Breast epithelium (tissue), 4 donors: ENCODE data around the gene ZNF148. TPM values are rescaled to one million over a fixed set of nuclear protein-coding genes. Genes with fewer than 3 reads are reported as not detected.

Source experiments
- DNase-seq, 2 donors: peaks; one replicate each; pipeline ENCODE4 v3.0.0-alpha.2; 2019; ENCODE audit warnings: low spot score in 2 of 2
- H3K27ac ChIP-seq, 2 donors: fragments of 200-600 bp; sonication (generic) in 1 of 2; one replicate each; pipeline ENCODE4 v1.5.1; 2016 to 2019; ENCODE audit warnings: mild to moderate bottlenecking in 1 of 2
- H3K27me3 ChIP-seq, 2 donors: fragments of 200-600 bp; sonication (generic) in 1 of 2; one replicate each; pipeline versions ENCODE4 v1.5.1 to v1.6.0; 2017 to 2019; ENCODE audit warnings: control low read depth in 1 of 2, mild to moderate bottlenecking in 1 of 2
- H3K36me3 ChIP-seq: fragments of 200-600 bp; one replicate; pipeline ENCODE4 v1.5.1; 2019
- H3K4me1 ChIP-seq, 2 donors: fragments of 200-600 bp; sonication (generic); one replicate each; pipeline ENCODE4 v1.5.1; 2016 to 2019; ENCODE audit warnings: control low read depth in 1 of 2
- H3K4me3 ChIP-seq, 3 donors: fragments of 200-600 bp; sonication (generic); 1 replicate in 2 of 3; 2 replicates in 1 of 3; pipeline ENCODE4 v1.5.1; 2016 to 2019; ENCODE audit warnings: mild to moderate bottlenecking in 3 of 3, moderate library complexity in 2 of 3
- H3K9me3 ChIP-seq, 2 donors: fragments of 200-600 bp; sonication (generic) in 1 of 2; one replicate each; pipeline ENCODE4 v1.5.1; 2016 to 2019; ENCODE audit warnings: control low read depth in 1 of 2
- CTCF ChIP-seq, 3 donors: fragments of 450-650 bp; IDR thresholded peaks; one replicate each; pipeline ENCODE4 v1.5.1; 2016 to 2017; ENCODE audit warnings: antibody characterized with exemption in 3 of 3, mild to moderate bottlenecking in 3 of 3, moderate library complexity in 3 of 3
- POLR2A ChIP-seq: fragments of 450-650 bp; IDR thresholded peaks from one replicate; pipeline ENCODE4 v1.6.1; 2016; ENCODE audit warnings: antibody characterized with exemption, mild to moderate bottlenecking, moderate library complexity
- POLR2AphosphoS5 ChIP-seq, 3 donors: sonication (generic); formaldehyde crosslinking; IDR thresholded peaks; one replicate each; pipeline ENCODE4 v1.6.1; 2017; ENCODE audit warnings: antibody characterized with exemption in 3 of 3
- intact Hi-C: fragments of 100-400 bp; cut with DNase I; formaldehyde crosslinking; loops from one replicate; pipeline ENCODE4 v1.15.1; 2023; ENCODE audit warnings: low total_unique reads
- total RNA-seq, 3 donors: library from RNA; depleted of rRNA; stranded (reverse); fragments of >200 nt; gene quantifications; one replicate each; pipeline ENCODE4 v1.1.0, GENCODE V29; 2016

The ZNF148 gene
- total RNA-seq, 3 donors from 2014 or later: 29.8 to 47.7 (median 31.8) TPM

- H3K9me3 ChIP-seq: no peaks in the 10 kb centered on the region
- no peak overlapping the region for H3K4me3 ChIP-seq
- no peak overlapping the region for H3K27ac ChIP-seq
- H3K27me3 ChIP-seq: no peaks in the 10 kb centered on the region
- H3K4me1 ChIP-seq: no peaks in the 10 kb centered on the region
- intact Hi-C loops: no loop called here
- no peak for TF ChIP-seq POLR2AphosphoS5 (IDR thresholded peaks at IDR 0.05)
- TF ChIP-seq POLR2A: no peak
- TF ChIP-seq CTCF (IDR thresholded peaks at IDR 0.05): no peak
- DNase-seq: no peak
- no peaks in the 10 kb centered on the region for H3K36me3 ChIP-seq
Observed at GRCh38 chr3:125232401-125232800, 142.7 kb downstream of the ZNF148 start.

- no peaks in the 10 kb centered on the region for H3K27me3 ChIP-seq
- no peaks in the 10 kb centered on the region for H3K4me1 ChIP-seq
Observed at GRCh38 chr3:125231895-125232294, 143.2 kb downstream of the ZNF148 start.

GRCh38 chr3:125229707-125230106 lies 145.4 kb downstream of the ZNF148 start:
- no peak for TF ChIP-seq POLR2A
- no peak for TF ChIP-seq POLR2AphosphoS5 (IDR thresholded peaks at IDR 0.05)
- TF ChIP-seq CTCF (IDR thresholded peaks at IDR 0.05): no peak
- no peaks in the 10 kb centered on the region for H3K36me3 ChIP-seq
- no peak for DNase-seq
- H3K9me3 ChIP-seq: no peaks in the 10 kb centered on the region
- H3K4me3 ChIP-seq: no peak overlapping the region
- H3K4me1 ChIP-seq: no peaks in the 10 kb centered on the region
- intact Hi-C loops: no loop called here
- H3K27ac ChIP-seq: no peak overlapping the region
- no peaks in the 10 kb centered on the region for H3K27me3 ChIP-seq

More at GRCh38 chr3:125231895-125232294, 143.2 kb downstream of the ZNF148 start:
- TF ChIP-seq POLR2AphosphoS5 (IDR thresholded peaks at IDR 0.05) (no peak), CTCF (IDR thresholded peaks at IDR 0.05) (no peak), POLR2A (no peak)
- Histone ChIP-seq H3K9me3 (no peaks in the 10 kb centered on the region), H3K4me3 (no peak overlapping the region), H3K27ac (no peak overlapping the region), H3K36me3 (no peaks in the 10 kb centered on the region)
- no peak for DNase-seq
- intact Hi-C loops: no loop called here

- TF ChIP-seq POLR2AphosphoS5 (IDR thresholded peaks at IDR 0.05) (no peak), CTCF (IDR thresholded peaks at IDR 0.05) (no peak), POLR2A (no peak)
- no peaks in the 10 kb centered on the region for H3K36me3 ChIP-seq
- no peaks in the 10 kb centered on the region for H3K4me1 ChIP-seq
- no peak overlapping the region for H3K4me3 ChIP-seq
- DNase-seq: no peak
- no peaks in the 10 kb centered on the region for H3K27me3 ChIP-seq
- H3K9me3 ChIP-seq: no peaks in the 10 kb centered on the region
- intact Hi-C loops: no loop called here
- H3K27ac ChIP-seq: no peak overlapping the region
Observed at GRCh38 chr3:125229168-125229567, 146.0 kb downstream of the ZNF148 start.

- Histone ChIP-seq H3K4me3 (no peak overlapping the region), H3K27me3 (no peaks in the 10 kb centered on the region), H3K4me1 (no peaks in the 10 kb centered on the region), H3K9me3 (no peaks in the 10 kb centered on the region), H3K27ac (no peak overlapping the region), H3K36me3 (no peaks in the 10 kb centered on the region)
- TF ChIP-seq POLR2A (no peak), CTCF (IDR thresholded peaks at IDR 0.05) (no peak), POLR2AphosphoS5 (IDR thresholded peaks at IDR 0.05) (no peak)
- no peak for DNase-seq
- intact Hi-C loops: no loop called here
Observed at GRCh38 chr3:125221831-125222230, 153.3 kb downstream of the ZNF148 start.
